Heart left ventricle (tissue), 13 donors: ENCODE data around the gene PTP4A1.

Source experiments
- POLR2A ChIP-seq, 2 donors: fragments of 450-650 bp; IDR thresholded peaks; one replicate each; pipeline ENCODE4 v1.6.1; 2017; ENCODE audit warnings: antibody characterized with exemption in 2 of 2, mild to moderate bottlenecking in 2 of 2, moderate library complexity in 2 of 2
- TF ChIP-seq, protein P1 (sequence below), 12 donors: fragments of 200-600 bp; sonication (generic) in 4 of 12; IDR thresholded peaks; one replicate each; pipeline versions ENCODE4 v1.5.0 to v1.8.0; 2018 to 2022; ENCODE audit warnings: antibody characterized with exemption in 12 of 12, mild to moderate bottlenecking in 5 of 12
- donor health status: ischemic (EF 13 %, LVEDD 7.1; RV severe dilation, severe dysfunction).
- donor health status: DM: no; HTN: yes; CAD: no.
- donor health status: DM: no; HTN: no; CAD: no.
- donor health status: ischemic (EF 25% LVEDD 6.9; RV normal size, moderate dysfunction).
- donor health status: ischemic (EF 25% LVEDD 5.7; RV mildly dilated, moderate dysfunction).
- donor health status: ischemic (EF 35%, LVEDD 5.7; RV mildly dilated, moderate dysfunction).
- donor health status: nonischemic (EF 11% LVEDD 7.7; RV severe dilation, severe dysfunction).
- donor health status: DM: yes; HTN: yes; CAD: no.
- donor health status: PGD.
- donor health status: ischemic (EF 29% LVEDD 5.4; RV normal size, mild dysfunction).
- donor health status: nonischemic (EF 23%, LVEDD 6.1; RV moderate dilation, normal function).

DNA sequence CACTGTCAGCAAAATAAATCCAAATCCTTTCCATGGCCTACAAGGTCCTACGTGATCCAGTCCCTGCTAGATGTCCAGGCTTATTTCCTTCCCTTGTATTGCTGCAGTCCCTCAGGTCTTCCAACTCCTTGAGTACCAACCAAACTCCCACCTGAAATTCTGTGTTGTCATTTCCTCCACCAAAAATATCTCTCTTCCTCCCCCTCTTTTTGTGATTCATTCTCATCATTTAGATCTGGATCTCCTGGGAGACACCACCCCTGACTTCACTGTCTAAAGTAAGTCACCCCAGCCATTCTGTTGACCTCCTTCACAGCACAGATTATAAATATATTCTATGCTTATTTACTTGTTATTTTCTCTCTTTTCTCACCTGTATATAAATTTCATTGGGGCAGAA is 9.0 kb upstream of the PTP4A1 start:
- TF ChIP-seq, protein P1, sequence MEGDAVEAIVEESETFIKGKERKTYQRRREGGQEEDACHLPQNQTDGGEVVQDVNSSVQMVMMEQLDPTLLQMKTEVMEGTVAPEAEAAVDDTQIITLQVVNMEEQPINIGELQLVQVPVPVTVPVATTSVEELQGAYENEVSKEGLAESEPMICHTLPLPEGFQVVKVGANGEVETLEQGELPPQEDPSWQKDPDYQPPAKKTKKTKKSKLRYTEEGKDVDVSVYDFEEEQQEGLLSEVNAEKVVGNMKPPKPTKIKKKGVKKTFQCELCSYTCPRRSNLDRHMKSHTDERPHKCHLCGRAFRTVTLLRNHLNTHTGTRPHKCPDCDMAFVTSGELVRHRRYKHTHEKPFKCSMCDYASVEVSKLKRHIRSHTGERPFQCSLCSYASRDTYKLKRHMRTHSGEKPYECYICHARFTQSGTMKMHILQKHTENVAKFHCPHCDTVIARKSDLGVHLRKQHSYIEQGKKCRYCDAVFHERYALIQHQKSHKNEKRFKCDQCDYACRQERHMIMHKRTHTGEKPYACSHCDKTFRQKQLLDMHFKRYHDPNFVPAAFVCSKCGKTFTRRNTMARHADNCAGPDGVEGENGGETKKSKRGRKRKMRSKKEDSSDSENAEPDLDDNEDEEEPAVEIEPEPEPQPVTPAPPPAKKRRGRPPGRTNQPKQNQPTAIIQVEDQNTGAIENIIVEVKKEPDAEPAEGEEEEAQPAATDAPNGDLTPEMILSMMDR (IDR thresholded peaks at IDR 0.05) = no peak
- no peak for TF ChIP-seq POLR2A (IDR thresholded peaks at IDR 0.05)
